Measurements from ENCODE around the gene CREB3L2. TPM values are rescaled to one million over a fixed set of nuclear protein-coding genes. Genes with fewer than 3 reads are reported as not detected.

CREB3L2 gene
- total and polyA plus RNA-seq, 11 donors: 4.0 to 40.6 (median 21.8) TPM

DNA sequence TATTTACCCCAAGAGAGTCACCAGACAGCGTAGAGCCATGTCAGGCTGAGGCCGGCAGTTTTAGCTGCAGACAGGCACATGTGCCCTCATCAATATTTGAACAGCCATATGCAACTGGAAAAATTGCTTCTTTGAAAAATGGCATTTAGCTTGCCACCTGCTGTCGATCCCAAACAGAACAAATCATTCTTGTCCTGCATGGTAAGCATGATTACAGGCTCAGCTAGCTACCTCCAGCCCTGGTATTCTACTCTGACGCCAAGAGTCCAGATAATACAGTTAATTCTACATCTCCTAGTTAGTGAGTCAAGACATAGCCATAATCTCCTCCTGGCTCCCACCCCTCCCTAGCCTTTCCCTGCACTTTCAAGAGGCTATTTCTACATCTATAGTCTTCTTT lies 7.7 kb downstream of the CREB3L2 start:
- 82 to 94% (median 87%) methylated on average over 4 of the region's 4 CpGs for WGBS, 4 donors
- peaks cover 0 to 96% (median 78%) of the 10 kb centered on the region in 12 donors for H3K4me1 ChIP-seq
- no peak for ATAC-seq
- intact Hi-C loops (cut with DNase I): loop anchor here in 2 of 10 donors (5.0 to 10.0 kb wide), 2 partner anchors 42 to 49 kb away; no protein-coding TSS in a partner anchor
- no peak for DNase-seq
- no peak overlapping the region for H3K4me3 ChIP-seq
- no peaks in the 10 kb centered on the region for H3K27me3 ChIP-seq
- H3K27ac ChIP-seq: peak overlapping the region in 10 of 12 donors; percentile 4 to 94 (median 65)
- H3K9me3 ChIP-seq: no peaks in the 10 kb centered on the region
- H3K36me3 ChIP-seq: peaks cover 0 to 4% (median 0%) of the 10 kb centered on the region in 9 donors
- TF ChIP-seq, protein P1, sequence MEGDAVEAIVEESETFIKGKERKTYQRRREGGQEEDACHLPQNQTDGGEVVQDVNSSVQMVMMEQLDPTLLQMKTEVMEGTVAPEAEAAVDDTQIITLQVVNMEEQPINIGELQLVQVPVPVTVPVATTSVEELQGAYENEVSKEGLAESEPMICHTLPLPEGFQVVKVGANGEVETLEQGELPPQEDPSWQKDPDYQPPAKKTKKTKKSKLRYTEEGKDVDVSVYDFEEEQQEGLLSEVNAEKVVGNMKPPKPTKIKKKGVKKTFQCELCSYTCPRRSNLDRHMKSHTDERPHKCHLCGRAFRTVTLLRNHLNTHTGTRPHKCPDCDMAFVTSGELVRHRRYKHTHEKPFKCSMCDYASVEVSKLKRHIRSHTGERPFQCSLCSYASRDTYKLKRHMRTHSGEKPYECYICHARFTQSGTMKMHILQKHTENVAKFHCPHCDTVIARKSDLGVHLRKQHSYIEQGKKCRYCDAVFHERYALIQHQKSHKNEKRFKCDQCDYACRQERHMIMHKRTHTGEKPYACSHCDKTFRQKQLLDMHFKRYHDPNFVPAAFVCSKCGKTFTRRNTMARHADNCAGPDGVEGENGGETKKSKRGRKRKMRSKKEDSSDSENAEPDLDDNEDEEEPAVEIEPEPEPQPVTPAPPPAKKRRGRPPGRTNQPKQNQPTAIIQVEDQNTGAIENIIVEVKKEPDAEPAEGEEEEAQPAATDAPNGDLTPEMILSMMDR (IDR thresholded peaks at IDR 0.05): no peak
- TF ChIP-seq POLR2A (IDR thresholded peaks at IDR 0.05): no peak

DNA sequence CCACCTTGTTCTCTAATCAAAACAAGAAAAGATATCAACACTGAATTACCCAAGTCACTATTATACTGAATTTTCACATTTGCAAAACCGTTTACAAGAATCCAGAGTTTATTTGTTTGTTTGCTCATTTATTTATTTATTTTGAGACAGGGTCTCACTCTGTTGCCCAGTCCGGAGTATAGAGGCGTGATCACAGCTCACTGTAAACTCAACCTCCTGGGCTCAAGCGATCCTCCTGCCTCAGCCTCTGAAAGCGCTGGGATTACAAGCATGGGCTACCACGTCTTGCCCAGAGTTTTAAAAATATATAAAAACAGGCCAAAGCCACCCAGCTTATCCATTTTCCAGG lies 8.5 kb downstream of the CREB3L2 start:
- H3K36me3 ChIP-seq: peaks cover 0 to 4% (median 0%) of the 10 kb centered on the region in 9 donors
- H3K9me3 ChIP-seq: no peaks in the 10 kb centered on the region
- DNase-seq (no peak), ATAC-seq (no peak)
- peaks cover 0 to 97% (median 79%) of the 10 kb centered on the region in 12 donors for H3K4me1 ChIP-seq
- no peaks in the 10 kb centered on the region for H3K27me3 ChIP-seq
- H3K27ac ChIP-seq: peak overlapping the region; percentile 3 to 94 (median 70)
- TF ChIP-seq, protein P1 (IDR thresholded peaks at IDR 0.05): no peak
- no peak for TF ChIP-seq POLR2A (IDR thresholded peaks at IDR 0.05)
- WGBS, 4 donors: 89 to 95% (median 92%) methylated on average over 6 of the region's 6 CpGs
- no peak overlapping the region for H3K4me3 ChIP-seq
- intact Hi-C loops (cut with DNase I): loop anchor here in 2 of 10 donors (5.0 to 10.0 kb wide), 2 partner anchors 41 to 49 kb away; no protein-coding TSS in a partner anchor

- H3K4me1 ChIP-seq: peaks cover 0 to 98% (median 79%) of the 10 kb centered on the region in 12 donors
- H3K4me3 ChIP-seq: no peak overlapping the region
- H3K27ac ChIP-seq: peak overlapping the region; percentile 3 to 94 (median 70)
- intact Hi-C loops (cut with DNase I): loop anchor here in 2 of 10 donors (5.0 to 10.0 kb wide), 2 partner anchors 40 to 48 kb away; no protein-coding TSS in a partner anchor
- no peaks in the 10 kb centered on the region for H3K9me3 ChIP-seq
- H3K27me3 ChIP-seq: no peaks in the 10 kb centered on the region
- TF ChIP-seq POLR2A (IDR thresholded peaks at IDR 0.05): no peak
- 49 to 55% (median 52%) methylated on average over 5 of the region's 5 CpGs for WGBS, 4 donors
- DNase-seq (peak in 4 of 5 donors; percentile 51 to 78 (median 67)), ATAC-seq (peak; percentile 52 to 80 (median 74))
- no peaks in the 10 kb centered on the region for H3K36me3 ChIP-seq
Observed at GRCh38 chr7:137992550-137993394, 9.1 kb downstream of the CREB3L2 start.

- 63 to 71% (median 68%) methylated on average over 5 of the region's 5 CpGs for WGBS, 4 donors
- Histone ChIP-seq H3K27me3 (no peaks in the 10 kb centered on the region), H3K36me3 (no peaks in the 10 kb centered on the region), H3K4me3 (no peak overlapping the region), H3K9me3 (no peaks in the 10 kb centered on the region), H3K27ac (peak overlapping the region in 11 of 12 donors; percentile 43 to 94 (median 71)), H3K4me1 (peaks cover 0 to 98% (median 81%) of the 10 kb centered on the region in 12 donors)
- intact Hi-C loops (cut with DNase I): loop anchor here in 2 of 10 donors (5.0 to 10.0 kb wide), 2 partner anchors 40 to 47 kb away; no protein-coding TSS in a partner anchor
- ATAC-seq: peak; percentile 5 to 72 (median 62)
- DNase-seq: peak in 3 of 5 donors; percentile 41 to 47 (median 44)
- TF ChIP-seq POLR2A (IDR thresholded peaks at IDR 0.05): no peak
- TF ChIP-seq, protein P1 (IDR thresholded peaks at IDR 0.05): no peak
Observed at GRCh38 chr7:137992104-137992549, 9.8 kb downstream of the CREB3L2 start.
